ENCODE measurements around the gene SORBS2.

GRCh38 chr4:185559915-185560281 is 252.1 kb downstream of the SORBS2 start:
- TF ChIP-seq CTCF (IDR thresholded peaks at IDR 0.05) (no peak), EZH2 (IDR thresholded peaks at IDR 0.05; ENCODE audit: borderline replicate concordance, insufficient read depth, low read depth, low read length, poor library complexity, severe bottlenecking) (no peak)
